Activated CD4-positive, alpha-beta T cell treated with anti-CD3 and anti-CD28 coated beads, Interleukin-2, amount 10 ng/mL, durations not matched to agents 24 days and 14 days (primary cell): ENCODE data around the gene OR6C1. TPM values are rescaled to one million over a fixed set of nuclear protein-coding genes. Genes with fewer than 3 reads are reported as not detected.
"Not testable (repeated sequence)": the region's sequence is repeated elsewhere in the genome, so short reads cannot be mapped to it uniquely, and the experiment has no call there.

Experiments
- DNase-seq: peaks from one replicate; pipeline ENCODE4 v3.0.0; 2022
- H3K27ac Mint-ChIP-seq: one replicate; pipeline ENCODE4 v1.8.0; 2022; ENCODE audit warnings: mild to moderate bottlenecking, mixed read lengths
- H3K27me3 Mint-ChIP-seq: one replicate; pipeline ENCODE4 v1.8.0; 2022; ENCODE audit warnings: mixed read lengths
- H3K36me3 Mint-ChIP-seq: one replicate; pipeline ENCODE4 v1.8.0; 2022; ENCODE audit warnings: low read depth, mild to moderate bottlenecking, mixed read lengths
- H3K4me1 Mint-ChIP-seq: one replicate; pipeline ENCODE4 v1.8.0; 2021; ENCODE audit warnings: mixed read lengths
- H3K4me3 Mint-ChIP-seq: one replicate; pipeline ENCODE4 v1.8.0; 2022; ENCODE audit warnings: mild to moderate bottlenecking, moderate library complexity, mixed read lengths
- H3K9me3 Mint-ChIP-seq: one replicate; pipeline ENCODE4 v1.8.0; 2021; ENCODE audit warnings: mixed read lengths
- intact Hi-C: fragments of 100-400 bp; cut with micrococcal nuclease; formaldehyde crosslinking; loops from one replicate; pipeline ENCODE4 v1.15.1; 2023
- total RNA-seq: library from RNA; stranded (reverse); gene quantifications from 2 replicates; pipeline ENCODE4 v1.2.3, GENCODE V29; 2022

Gene OR6C1
- not detected in 2 replicates for total RNA-seq

- intact Hi-C loops, result no loop called here
- Mint-ChIP-seq H3K36me3 (no peaks in the 10 kb centered on the region), H3K4me1 (no peaks in the 10 kb centered on the region), H3K9me3 (no peaks in the 10 kb centered on the region), H3K27me3 (peaks cover 8% of the 10 kb centered on the region), H3K27ac (no peak within 1 kb of the TSS), H3K4me3 (no peak within 1 kb of the TSS)
- DNase-seq, result no peak
Measured at GRCh38 chr12:55314043-55314442, at the start of gene OR6C1. Gene OR6C1, plus strand, starts transcription at chr12:55314343. Its CDS starts 6,257 bp downstream, at chr12:55320600.

GRCh38 chr12:55280991-55281390 is 33.2 kb upstream of the OR6C1 start:
- no peaks in the 10 kb centered on the region for H3K36me3 Mint-ChIP-seq
- H3K27me3 Mint-ChIP-seq, result peaks cover 2% of the 10 kb centered on the region
- no peaks in the 10 kb centered on the region for H3K9me3 Mint-ChIP-seq
- no peak for DNase-seq
- H3K4me1 Mint-ChIP-seq, result no peaks in the 10 kb centered on the region
- H3K27ac Mint-ChIP-seq, result no peak overlapping the region
- H3K4me3 Mint-ChIP-seq, result no peak overlapping the region
- intact Hi-C loops, result no loop called here

GRCh38 chr12:55289999-55290398 is 24.1 kb upstream of the OR6C1 start:
- no peaks in the 10 kb centered on the region for H3K36me3 Mint-ChIP-seq
- no peaks in the 10 kb centered on the region for H3K9me3 Mint-ChIP-seq
- H3K27me3 Mint-ChIP-seq, result no peaks in the 10 kb centered on the region
- no peak overlapping the region for H3K4me3 Mint-ChIP-seq
- intact Hi-C loops, result no loop called here
- DNase-seq, result no peak
- H3K4me1 Mint-ChIP-seq, result no peaks in the 10 kb centered on the region
- H3K27ac Mint-ChIP-seq, result no peak overlapping the region

GRCh38 chr12:55296469-55296868 is 17.7 kb upstream of the OR6C1 start, which contains the start of gene OR6C6:
Gene OR6C6, minus strand, starts transcription at chr12:55296569. Its CDS starts 1,337 bp downstream, at chr12:55295232.
- no peak for DNase-seq
- H3K27me3 Mint-ChIP-seq, result peaks cover 3% of the 10 kb centered on the region
- H3K36me3 Mint-ChIP-seq, result no peaks in the 10 kb centered on the region
- no peak within 1 kb of the TSS for H3K27ac Mint-ChIP-seq
- H3K4me3 Mint-ChIP-seq, result no peak within 1 kb of the TSS
- no peaks in the 10 kb centered on the region for H3K9me3 Mint-ChIP-seq
- no peaks in the 10 kb centered on the region for H3K4me1 Mint-ChIP-seq
- intact Hi-C loops, result no loop called here

- Mint-ChIP-seq H3K36me3 (no peaks in the 10 kb centered on the region), H3K27me3 (peaks cover 4% of the 10 kb centered on the region), H3K4me3 (no peak overlapping the region), H3K27ac (no peak overlapping the region), H3K9me3 (no peaks in the 10 kb centered on the region), H3K4me1 (no peaks in the 10 kb centered on the region)
- DNase-seq, result no peak
- intact Hi-C loops, result no loop called here
Measured at GRCh38 chr12:55320201-55320600, 6.1 kb downstream of the OR6C1 start.

- not testable (repeated sequence) for H3K27ac Mint-ChIP-seq, DNase-seq, H3K9me3 Mint-ChIP-seq
Measured at GRCh38 chr12:55325801-55326200, 11.7 kb downstream of the OR6C1 start.

GRCh38 chr12:55330446-55330845 is 16.3 kb downstream of the OR6C1 start, which contains the start of gene OR6C3:
Gene OR6C3, plus strand, starts transcription at chr12:55330746. Its CDS starts 955 bp downstream, at chr12:55331701.
- Mint-ChIP-seq H3K4me1 (no peaks in the 10 kb centered on the region), H3K36me3 (no peaks in the 10 kb centered on the region)

More at GRCh38 chr12:55325801-55326200, 11.7 kb downstream of the OR6C1 start:
- H3K27me3 Mint-ChIP-seq, H3K4me1 Mint-ChIP-seq, H3K36me3 Mint-ChIP-seq, intact Hi-C loops, H3K4me3 Mint-ChIP-seq: not testable (repeated sequence)

GRCh38 chr12:55336002-55336401 is 21.9 kb downstream of the OR6C1 start:
- Mint-ChIP-seq H3K27ac (no peak overlapping the region), H3K4me1 (no peaks in the 10 kb centered on the region), H3K27me3 (no peaks in the 10 kb centered on the region), H3K9me3 (no peaks in the 10 kb centered on the region), H3K36me3 (no peaks in the 10 kb centered on the region), H3K4me3 (no peak overlapping the region)
- intact Hi-C loops, result no loop called here
- DNase-seq, result no peak

More at GRCh38 chr12:55330446-55330845, 16.3 kb downstream of the OR6C1 start, which contains the start of gene OR6C3:
- Mint-ChIP-seq H3K9me3 (no peaks in the 10 kb centered on the region), H3K4me3 (no peak within 1 kb of the TSS), H3K27ac (no peak within 1 kb of the TSS), H3K27me3 (no peaks in the 10 kb centered on the region)
- no peak for DNase-seq
- intact Hi-C loops, result no loop called here

GRCh38 chr12:55355338-55355737 is 41.2 kb downstream of the OR6C1 start:
- H3K4me1 Mint-ChIP-seq, H3K27me3 Mint-ChIP-seq, H3K36me3 Mint-ChIP-seq, intact Hi-C loops, H3K9me3 Mint-ChIP-seq, H3K4me3 Mint-ChIP-seq, H3K27ac Mint-ChIP-seq, DNase-seq: not testable (repeated sequence)

- no peaks in the 10 kb centered on the region for H3K4me1 Mint-ChIP-seq
- H3K9me3 Mint-ChIP-seq, result no peaks in the 10 kb centered on the region
- intact Hi-C loops, result no loop called here
- DNase-seq, result no peak
- no peak within 1 kb of the TSS for H3K4me3 Mint-ChIP-seq
- H3K27ac Mint-ChIP-seq, result no peak within 1 kb of the TSS
- H3K27me3 Mint-ChIP-seq, result peaks cover 4% of the 10 kb centered on the region
- no peaks in the 10 kb centered on the region for H3K36me3 Mint-ChIP-seq
Measured at GRCh38 chr12:55362675-55363074, 48.5 kb downstream of the OR6C1 start, which contains the start of gene OR6C75. Gene OR6C75, plus strand, starts transcription at chr12:55362975. Its CDS starts 2,136 bp downstream, at chr12:55365111.

GRCh38 chr12:55365086-55365485 is 50.9 kb downstream of the OR6C1 start:
- H3K27ac Mint-ChIP-seq, result no peak overlapping the region
- H3K36me3 Mint-ChIP-seq, result no peaks in the 10 kb centered on the region
- DNase-seq, result no peak
- intact Hi-C loops, result no loop called here
- H3K4me1 Mint-ChIP-seq, result no peaks in the 10 kb centered on the region
- no peak overlapping the region for H3K4me3 Mint-ChIP-seq
- no peaks in the 10 kb centered on the region for H3K9me3 Mint-ChIP-seq
- peaks cover 2% of the 10 kb centered on the region for H3K27me3 Mint-ChIP-seq

Other genes with a start within 250 kb of the OR6C1 start
- not detected in 2 replicates for gene OR9K2, start 187.9 kb upstream of the OR6C1 start, total RNA-seq
- gene OR10A7, start 93.3 kb upstream of the OR6C1 start, total RNA-seq, result not detected in 2 replicates
- gene OR6C74, start 69.7 kb upstream of the OR6C1 start, total RNA-seq, result not detected in 2 replicates
- not detected in 2 replicates for gene OR6C6, start 17.8 kb upstream of the OR6C1 start, total RNA-seq
- not detected in 2 replicates for gene OR6C3, start 16.4 kb downstream of the OR6C1 start, total RNA-seq
- gene OR6C75, start 48.6 kb downstream of the OR6C1 start, total RNA-seq, result not detected in 2 replicates
- gene OR6C65, start 86.2 kb downstream of the OR6C1 start, total RNA-seq, result not detected in 2 replicates
- gene OR6C76, start 111.9 kb downstream of the OR6C1 start, total RNA-seq, result not detected in 2 replicates
- gene OR6C2, start 129.7 kb downstream of the OR6C1 start, total RNA-seq, result not detected in 2 replicates
- gene OR6C70, start 155.8 kb downstream of the OR6C1 start, total RNA-seq, result not detected in 2 replicates
- not detected in 2 replicates for gene OR6C68, start 178.0 kb downstream of the OR6C1 start, total RNA-seq
- not detected in 2 replicates for gene OR6C4, start 235.3 kb downstream of the OR6C1 start, total RNA-seq